ACC112 (cell line): ENCODE measurements around the gene ZSCAN1.
"Not testable (repeated sequence)": the region's sequence is repeated elsewhere in the genome, so short reads cannot be mapped to it uniquely, and the experiment has no call there.

ENCODE experiments used
- H2AFZ ChIP-seq: fragments of 200-600 bp; sonication (generic); one replicate; pipeline ENCODE4 v1.6.0; 2017; ENCODE audit warnings: antibody characterized with exemption, low read length; ENCODE audit not compliant: unreplicated experiment
- H3K27ac ChIP-seq: fragments of 200-600 bp; sonication (generic); 2 replicates; pipeline ENCODE4 v1.5.1; 2014; ENCODE audit warnings: low read depth, mild to moderate bottlenecking, antibody characterized with exemption, low read length, moderate library complexity
- H3K27me3 ChIP-seq: fragments of 200-600 bp; sonication (generic); 2 replicates; pipeline ENCODE4 v1.6.1; 2014; ENCODE audit warnings: mild to moderate bottlenecking, antibody characterized with exemption, low read length, moderate library complexity, mixed read lengths; ENCODE audit not compliant: insufficient read depth
- H3K36me3 ChIP-seq: fragments of 200-600 bp; sonication (generic); 2 replicates; pipeline ENCODE4 v1.6.1; 2016; ENCODE audit warnings: mild to moderate bottlenecking, antibody characterized with exemption, low read length, moderate library complexity, mixed read lengths; ENCODE audit not compliant: insufficient read depth
- H3K4me1 ChIP-seq: fragments of 200-600 bp; sonication (generic); one replicate; pipeline ENCODE4 v1.6.1; 2016; ENCODE audit warnings: low read length, mixed read lengths; ENCODE audit not compliant: insufficient read depth, unreplicated experiment, control insufficient read depth
- H3K4me3 ChIP-seq: fragments of 200-600 bp; sonication (generic); 2 replicates; pipeline ENCODE4 v1.5.1; 2014; ENCODE audit warnings: mild to moderate bottlenecking, low read depth, low read length
- H3K79me2 ChIP-seq: fragments of 200-600 bp; sonication (generic); one replicate; pipeline ENCODE4 v1.6.0; 2016; ENCODE audit warnings: low read length; ENCODE audit not compliant: control insufficient read depth, unreplicated experiment, insufficient read depth

Gene ZSCAN1

DNA sequence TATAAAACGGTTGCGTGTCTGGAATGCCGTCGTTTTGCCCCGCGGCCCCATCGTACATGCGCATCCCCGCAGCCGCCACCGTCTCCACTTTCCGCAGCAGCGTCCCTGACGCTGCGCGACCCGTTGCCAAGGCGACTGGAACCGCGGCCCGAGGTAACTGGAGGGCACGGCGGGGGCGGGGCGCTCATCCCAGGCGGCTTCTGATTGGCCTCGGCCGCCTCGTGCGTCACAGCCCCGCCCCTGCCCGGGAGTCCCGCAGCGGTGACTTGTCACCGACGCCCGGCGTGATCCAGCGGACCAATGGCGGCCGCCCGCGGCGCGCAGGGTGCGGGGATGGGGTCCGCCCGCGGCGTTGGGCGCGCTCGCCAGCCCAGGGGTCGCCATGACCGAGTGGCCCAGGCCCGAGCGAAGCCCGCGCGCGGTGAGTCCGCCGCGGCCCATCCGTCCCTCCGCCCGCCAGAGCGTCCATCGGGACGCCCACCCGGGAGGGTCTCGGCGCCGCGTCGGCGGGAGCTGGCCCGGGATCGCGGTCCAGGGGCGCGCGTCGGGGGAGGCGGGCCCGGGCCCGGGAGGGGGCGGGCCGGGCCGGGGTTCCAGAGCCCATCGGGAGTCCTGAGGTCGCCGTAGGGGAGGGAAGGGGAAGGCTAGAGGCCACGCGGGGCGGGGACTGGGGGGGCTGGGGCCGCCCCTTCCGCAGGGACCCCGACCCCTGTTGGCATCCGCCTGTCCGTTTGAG, at the start of gene ZSCAN1:
TSS of gene ZSCAN1 (plus strand) at position 285 of the 736 bp plus-strand sequence. CDS start 3,812 bp downstream, outside the sequence.
- Histone ChIP-seq H3K27ac (no peak within 1 kb of the TSS), H3K4me1 (no peaks in the 10 kb centered on the region), H3K27me3 (peaks cover 13% of the 10 kb centered on the region; the same call in 1 of the 2 replicates), H3K79me2 (no peaks in the 10 kb centered on the region), H3K4me3 (0 out of 2 replicates have a peak within 1 kb of the TSS, but pooled peaks have one; percentile 25), H2AFZ (no peak within 1 kb of the TSS), H3K36me3 (no peaks in the 10 kb centered on the region)

GRCh38 chr19:57992841-57993240, 41.0 kb upstream of the ZSCAN1 start:
- no peaks in the 10 kb centered on the region for H3K4me1 ChIP-seq
- H2AFZ ChIP-seq: no peak overlapping the region
- no peaks in the 10 kb centered on the region for H3K79me2 ChIP-seq
- H3K27ac ChIP-seq: no peak overlapping the region
- H3K36me3 ChIP-seq: peaks cover 58% of the 10 kb centered on the region
- no peaks in the 10 kb centered on the region for H3K27me3 ChIP-seq
- H3K4me3 ChIP-seq: no peak overlapping the region

GRCh38 chr19:58000677-58001076, 33.1 kb upstream of the ZSCAN1 start:
- peaks cover 9% of the 10 kb centered on the region for H3K4me1 ChIP-seq
- H2AFZ ChIP-seq: no peak overlapping the region
- H3K27ac ChIP-seq: no peak overlapping the region
- H3K27me3 ChIP-seq: no peaks in the 10 kb centered on the region
- H3K4me3 ChIP-seq: no peak overlapping the region
- H3K79me2 ChIP-seq: peaks cover 34% of the 10 kb centered on the region
- peaks cover 55% of the 10 kb centered on the region for H3K36me3 ChIP-seq

GRCh38 chr19:58001895-58002369, 31.9 kb upstream of the ZSCAN1 start:
- H3K36me3 ChIP-seq: peaks cover 59% of the 10 kb centered on the region
- peaks cover 34% of the 10 kb centered on the region for H3K79me2 ChIP-seq
- peak overlapping the region; percentile 52; the same call in 1 of the 2 replicates for H3K27ac ChIP-seq

DNA sequence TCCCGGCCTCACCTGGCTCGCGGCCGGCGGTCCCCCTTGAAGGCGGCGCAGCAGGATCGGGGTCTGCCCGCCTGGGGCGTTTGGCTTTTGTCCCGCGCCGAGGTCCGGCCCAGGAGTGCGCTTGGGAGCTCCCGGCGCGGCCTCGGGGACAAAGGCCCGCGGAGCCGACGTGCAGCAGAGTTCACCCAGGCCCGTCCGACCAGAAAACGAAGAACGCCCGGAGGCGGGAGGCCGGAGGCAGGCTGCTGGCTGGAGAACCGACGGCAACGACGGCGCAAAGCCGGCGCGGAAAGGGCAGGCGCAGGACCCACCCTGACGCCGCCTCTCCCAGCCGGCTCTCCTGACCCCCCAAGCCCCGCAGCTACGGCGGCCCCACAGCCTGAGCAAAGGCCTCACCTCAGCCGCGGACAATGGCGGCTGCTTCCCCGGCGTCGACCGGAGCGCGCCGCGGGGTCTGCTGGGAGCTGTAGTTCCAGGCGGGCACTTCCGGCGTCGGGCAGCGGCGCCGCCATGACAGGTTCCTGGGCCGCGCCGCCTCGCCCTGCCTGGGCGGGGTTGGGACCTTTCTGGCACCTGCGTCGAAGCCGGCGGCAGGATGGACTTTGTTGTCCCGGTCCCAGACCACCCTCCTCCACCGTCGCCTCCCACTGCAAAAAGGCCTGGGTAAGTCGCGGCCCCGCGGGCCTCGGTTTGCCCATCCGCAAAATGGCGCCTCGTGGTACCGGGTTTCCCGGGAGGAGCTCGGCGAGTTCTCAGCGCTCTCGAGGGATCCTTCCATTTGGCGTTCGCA, 31.2 kb upstream of the ZSCAN1 start, which contains the start of gene ZNF606:
TSS of gene ZNF606 (minus strand) at position 437 of the 790 bp plus-strand sequence. CDS start 1,501 bp downstream, outside the sequence.
- peaks cover 9% of the 10 kb centered on the region for H3K4me1 ChIP-seq
- H3K27ac ChIP-seq: peak within 1 kb of the TSS; percentile 52
- peak within 1 kb of the TSS; percentile 95 for H2AFZ ChIP-seq
- no peaks in the 10 kb centered on the region for H3K27me3 ChIP-seq
- peaks cover 59% of the 10 kb centered on the region for H3K36me3 ChIP-seq
- H3K79me2 ChIP-seq: peaks cover 34% of the 10 kb centered on the region
- H3K4me3 ChIP-seq: peak within 1 kb of the TSS; percentile 88

More at GRCh38 chr19:58001895-58002369, 31.9 kb upstream of the ZSCAN1 start:
- Histone ChIP-seq H2AFZ (peak overlapping the region; percentile 84), H3K4me1 (peaks cover 9% of the 10 kb centered on the region), H3K27me3 (no peaks in the 10 kb centered on the region), H3K4me3 (peak overlapping the region; percentile 88)

- Histone ChIP-seq H3K79me2 (peaks cover 34% of the 10 kb centered on the region), H3K27me3 (no peaks in the 10 kb centered on the region), H3K36me3 (peaks cover 53% of the 10 kb centered on the region), H3K27ac (peak overlapping the region; percentile 52), H2AFZ (peak overlapping the region; percentile 95), H3K4me1 (peaks cover 9% of the 10 kb centered on the region), H3K4me3 (peak overlapping the region; percentile 88)
Observed at GRCh38 chr19:58003174-58003828, 30.5 kb upstream of the ZSCAN1 start.

- Histone ChIP-seq H3K27me3 (no peaks in the 10 kb centered on the region), H3K79me2 (peaks cover 13% of the 10 kb centered on the region), H3K36me3 (peaks cover 32% of the 10 kb centered on the region), H2AFZ (no peak overlapping the region), H3K4me3 (no peak overlapping the region), H3K4me1 (no peaks in the 10 kb centered on the region), H3K27ac (no peak overlapping the region)
Observed at GRCh38 chr19:58007285-58007684, 26.5 kb upstream of the ZSCAN1 start.

GRCh38 chr19:58008877-58009276, 24.9 kb upstream of the ZSCAN1 start:
- not testable (repeated sequence) for H3K27ac ChIP-seq, H2AFZ ChIP-seq, H3K4me3 ChIP-seq

GRCh38 chr19:58009301-58009665, 24.5 kb upstream of the ZSCAN1 start:
- Histone ChIP-seq H2AFZ (peak overlapping the region; percentile 25), H3K36me3 (peaks cover 32% of the 10 kb centered on the region), H3K4me3 (peak overlapping the region; percentile 29), H3K27me3 (no peaks in the 10 kb centered on the region), H3K79me2 (peaks cover 3% of the 10 kb centered on the region), H3K27ac (no peak overlapping the region), H3K4me1 (no peaks in the 10 kb centered on the region)

More at GRCh38 chr19:58008877-58009276, 24.9 kb upstream of the ZSCAN1 start:
- H3K27me3 ChIP-seq, H3K4me1 ChIP-seq, H3K79me2 ChIP-seq: not testable (repeated sequence)
- H3K36me3 ChIP-seq: peaks cover 32% of the 10 kb centered on the region

DNA sequence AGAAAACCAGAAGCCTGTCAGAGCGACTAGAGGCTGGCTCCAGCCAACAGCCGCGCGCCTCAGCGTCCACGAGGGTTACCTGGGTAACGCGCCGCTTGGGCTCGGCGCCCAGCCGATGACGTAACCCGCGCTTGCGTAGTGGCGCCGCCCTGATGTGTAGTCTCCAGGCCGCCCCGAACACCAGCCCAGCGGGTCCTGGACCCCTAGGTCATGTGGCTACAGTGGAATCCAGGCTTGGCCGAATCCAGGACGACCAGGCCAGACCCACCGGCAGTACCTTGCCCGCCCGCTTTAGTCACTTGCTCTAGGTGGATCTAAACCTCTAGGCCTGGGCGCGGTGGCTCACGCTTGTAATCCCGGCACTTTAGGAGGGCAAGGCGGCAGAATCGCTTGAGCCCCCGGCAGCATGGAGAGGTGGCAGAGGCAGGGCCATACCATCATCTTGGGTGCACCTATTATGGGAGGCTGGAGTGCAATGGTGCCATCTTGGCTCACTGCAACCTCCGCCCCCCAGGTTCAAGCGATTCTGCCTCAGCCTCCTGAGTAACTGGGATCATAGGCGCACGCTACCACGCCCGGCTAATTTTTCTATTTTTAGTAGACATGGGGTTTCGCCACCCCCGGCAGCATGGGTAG, 24.0 kb upstream of the ZSCAN1 start:
- H3K4me3 ChIP-seq: peak overlapping the region; percentile 29; the same call in 1 of the 2 replicates
- peaks cover 27% of the 10 kb centered on the region for H3K36me3 ChIP-seq
- no peak overlapping the region for H3K27ac ChIP-seq
- H3K27me3 ChIP-seq: no peaks in the 10 kb centered on the region
- H2AFZ ChIP-seq: no peak overlapping the region
- no peaks in the 10 kb centered on the region for H3K4me1 ChIP-seq
- H3K79me2 ChIP-seq: no peaks in the 10 kb centered on the region
